ENCODE data around the gene MICU2. TPM values are rescaled to one million over a fixed set of nuclear protein-coding genes. Genes with fewer than 3 reads are reported as not detected.

Gene MICU2
- total and polyA plus RNA-seq, 10 of the 15 experiments (the other 5 are each of a cell fraction or from before 2014, with no cell fraction given) = 17.7 to 56.6 (median 43.8) TPM

- Histone ChIP-seq H3K36me3 (ENCODE audit: control insufficient read depth in 2 of 2, insufficient read depth in 2 of 2, low read length in 1 of 2) (no peaks in the 10 kb centered on the region), H3K9ac (ENCODE audit: control insufficient read depth, insufficient read depth, low read length) (no peak overlapping the region), H2AFZ (ENCODE audit: control insufficient read depth, low read depth, low read length) (no peak overlapping the region), H3K27ac (ENCODE audit: control insufficient read depth, insufficient read depth) (no peak overlapping the region), H3K4me2 (ENCODE audit: control insufficient read depth, insufficient read depth) (no peak overlapping the region), H3K9me3 (replicated peaks; ENCODE audit: control insufficient read depth, insufficient read depth, low read length) (no peaks in the 10 kb centered on the region), H3K4me3 (no peak overlapping the region), H4K20me1 (ENCODE audit: control insufficient read depth, insufficient read depth) (no peaks in the 10 kb centered on the region), H3K4me1 (ENCODE audit: control insufficient read depth, insufficient read depth, low read length) (no peaks in the 10 kb centered on the region), H3K27me3 (replicated peaks in 1 of 2; ENCODE audit: control insufficient read depth in 2 of 2, insufficient read depth in 2 of 2, low read length in 1 of 2) (no peaks in the 10 kb centered on the region), H3K79me2 (ENCODE audit: control insufficient read depth, insufficient read depth, low read length) (no peaks in the 10 kb centered on the region)
- 46% methylated on average over 5 of the region's 5 CpGs for WGBS (ENCODE audit: insufficient coverage, insufficient replicate concordance, low lambda C conversion rate, missing lambda C conversion rate)
- BruUV-seq (replicated peaks) = no TSS peak
- TF ChIP-seq ETV6 (conservative IDR thresholded peaks at IDR 0.05 in 1 of 2, IDR thresholded peaks at IDR 0.05 in 1 of 2; ENCODE audit: borderline replicate concordance in 1 of 2, low read depth in 1 of 2) (no peak), SKIL (IDR thresholded peaks at IDR 0.05; ENCODE audit: low read depth, poor library complexity, severe bottlenecking) (no peak), PAX8 (IDR thresholded peaks at IDR 0.05) (no peak), POLR2AphosphoS2 (IDR thresholded peaks at IDR 0.05; ENCODE audit: low read depth, low read length) (no peak), CBFB (IDR thresholded peaks at IDR 0.05; ENCODE audit: low read depth) (no peak), CHD2 (IDR thresholded peaks at IDR 0.05; ENCODE audit: borderline replicate concordance, low read depth, low read length) (no peak), ZNF207 (IDR thresholded peaks at IDR 0.05; ENCODE audit: borderline replicate concordance) (no peak), GATAD2B (conservative IDR thresholded peaks at IDR 0.05; ENCODE audit: low read depth) (no peak)
- FAIRE-seq = no peak
- no peak for ATAC-seq
- RAD21 ChIA-PET (ENCODE audit: unreplicated experiment) = interaction anchor here (0.5 to 1.4 kb wide), 2 partner anchors 22 to 637 kb away, joined by 3 read pairs; no protein-coding TSS in a partner anchor
- no peak for DNase-seq (ENCODE audit: low read depth, low spot score)
- POLR2A ChIA-PET = no interaction called here
- SMC1A ChIA-PET (ENCODE audit: uncharacterized antibody, unreplicated experiment) = interaction anchor here (0.9 to 2.7 kb wide), 3 partner anchors 22 to 1156 kb away, joined by 3 to 14 read pairs (median 4); no protein-coding TSS in a partner anchor
- in situ Hi-C loops (cut with MboI) = loop anchor here (25.0 kb wide), 1 partner anchor 1148 kb away; no protein-coding TSS in a partner anchor
- CTCF ChIA-PET = interaction anchor here (1.4 to 4.7 kb wide), 4 partner anchors 23 to 1156 kb away, joined by 4 to 28 read pairs (median 13); no protein-coding TSS in a partner anchor
- intact Hi-C loops (cut with micrococcal nuclease; ENCODE audit: unreplicated experiment) = loop anchor here (2.0 to 10.0 kb wide), 4 partner anchors 115 to 1158 kb away; no protein-coding TSS in a partner anchor
Measured at GRCh38 chr13:21639561-21639960, 35.6 kb upstream of the MICU2 start.

All from GM12878 (cell line).